Keratinocyte (primary cell): ENCODE data around the gene PLEKHA6.

Experiments
- CTCF ChIP-seq, 3 experiments: IDR thresholded peaks in 1 of 3; conservative IDR thresholded peaks in 1 of 3; optimal IDR thresholded peaks in 1 of 3; 2 replicates in 2 of 3; 3 replicates in 1 of 3; pipeline versions ENCODE3 to v1.5.1; 2011; ENCODE audit warnings: low read length in 3 of 3, mild to moderate bottlenecking in 3 of 3, moderate library complexity in 2 of 3, control low read depth in 1 of 3, inconsistent platforms in 1 of 3; ENCODE audit not compliant: insufficient read depth in 2 of 3; ENCODE audit errors: extremely low read depth in 1 of 3
- EZH2 ChIP-seq: IDR thresholded peaks from one replicate; pipeline ENCODE4 v1.6.1; 2012; ENCODE audit warnings: inconsistent platforms, mild to moderate bottlenecking, low read length, moderate library complexity

GRCh38 chr1:204325944-204326343 lies 33.8 kb downstream of the PLEKHA6 start:
- TF ChIP-seq CTCF (optimal IDR thresholded peaks at IDR 0.05 in 1 of 3, IDR thresholded peaks at IDR 0.05 in 1 of 3, conservative IDR thresholded peaks at IDR 0.05 in 1 of 3; ENCODE audit: extremely low read depth in 1 of 3, insufficient read depth in 2 of 3, low read length in 3 of 3), result no peak
- TF ChIP-seq EZH2, result no peak
